ENCODE data around the gene PAQR9. TPM values are rescaled to one million over a fixed set of nuclear protein-coding genes. Genes with fewer than 3 reads are reported as not detected.

Gene PAQR9
- total RNA-seq, 1 experiment from 2014 or later = 0.17 TPM

GRCh38 chr3:143001369-143002082 lies 38.1 kb upstream of the PAQR9 start, which contains the start of gene U2SURP:
TSS of gene U2SURP (plus strand) at chr3:143001570. CDS start at chr3:143001629, 59 bp downstream.
- POLR2A ChIA-PET = interaction anchor here (0.5 to 1.5 kb wide), 9 partner anchors 13 to 423 kb away, joined by 3 to 4 read pairs (median 3); partner anchors contain the start of gene ATR
- no peaks in the 10 kb centered on the region for H3K9me2 ChIP-seq (ENCODE audit: insufficient read depth)
- BruUV-seq (replicated peaks) = TSS peak; percentile 60
- no peaks in the 10 kb centered on the region for H3K27me3 ChIP-seq (ENCODE audit: insufficient read depth, low read length)
- peak within 1 kb of the TSS; percentile 76 for H3K27ac ChIP-seq (ENCODE audit: low read depth, low read length)
- RAD21 ChIA-PET (ENCODE audit: low non-redundant PET in 1 of 2, low total read pairs in 2 of 2, uncharacterized antibody in 2 of 2, unreplicated experiment in 2 of 2) = interaction anchor here in 1 of 2 experiments (0.7 kb wide), 1 partner anchor 405 kb away, joined by 3 read pairs; the partner anchor contains the start of gene PLS1
- H3K4me2 ChIP-seq (ENCODE audit: low read length) = peak within 1 kb of the TSS; percentile 96
- H4K20me1 ChIP-seq (ENCODE audit: insufficient read depth) = peaks cover 23% of the 10 kb centered on the region; the same call in 1 of the 2 replicates
- H3K9ac ChIP-seq (ENCODE audit: low read length) = peak within 1 kb of the TSS; percentile 98
- H3K4me3 ChIP-seq (replicated peaks in 1 of 2; ENCODE audit: low read depth in 1 of 2, low read length in 2 of 2) = peak within 1 kb of the TSS; percentile 98 to 99
- CTCF ChIA-PET = interaction anchor here (0.9 to 2.2 kb wide), 5 partner anchors 10 to 414 kb away, joined by 3 to 9 read pairs (median 3); no protein-coding TSS in a partner anchor
- H2AFZ ChIP-seq (ENCODE audit: low read depth, low read length, poor library complexity, severe bottlenecking) = peak within 1 kb of the TSS; percentile 59
- H3K79me2 ChIP-seq (ENCODE audit: insufficient read depth, low read length) = peaks cover 59% of the 10 kb centered on the region
- no peaks in the 10 kb centered on the region for H3K36me3 ChIP-seq (ENCODE audit: control insufficient read depth in 1 of 2, insufficient read depth in 2 of 2, low read length in 2 of 2)
- ATAC-seq = peak; percentile 84
- peaks cover 8 to 36% of the 10 kb centered on the region in 2 experiments; a peak in 3 of 4 replicates for H3K4me1 ChIP-seq (ENCODE audit: control insufficient read depth in 1 of 2, insufficient read depth in 2 of 2, low read length in 2 of 2)
- peak; percentile 97 for DNase-seq (ENCODE audit: low read depth, low spot score)
- no peaks in the 10 kb centered on the region for H3K9me3 ChIP-seq (ENCODE audit: control insufficient read depth in 1 of 2, insufficient read depth in 1 of 2, low read depth in 1 of 2, low read length in 2 of 2)
- intact Hi-C loops (cut with micrococcal nuclease) = no loop called here
- TF ChIP-seq CBX3 (IDR thresholded peaks at IDR 0.05; ENCODE audit: low read depth) (peak; percentile 89; the same call in 1 of the 2 replicates), FOSL1 (IDR thresholded peaks at IDR 0.05; ENCODE audit: low read depth) (no peak), JUND (IDR thresholded peaks at IDR 0.05) (0 out of 2 replicates have a peak, but pooled peaks have one; percentile 18), SP1 (IDR thresholded peaks at IDR 0.05; ENCODE audit: low read depth) (peak; percentile 77), REST (IDR thresholded peaks at IDR 0.05; ENCODE audit: low read depth) (no peak), SIN3A (IDR thresholded peaks at IDR 0.05; ENCODE audit: low read depth) (peak; percentile 81), TCF7L2 (IDR thresholded peaks at IDR 0.05; ENCODE audit: borderline replicate concordance, extremely low read depth, insufficient read depth, insufficient read length) (peak; percentile 73), ZNF274 (IDR thresholded peaks at IDR 0.05; ENCODE audit: low read depth, low read length) (no peak), POLR2A (IDR thresholded peaks at IDR 0.05; ENCODE audit: borderline replicate concordance, extremely low read depth, insufficient read depth, insufficient read length) (peak; percentile 82), YY1 (IDR thresholded peaks at IDR 0.05; ENCODE audit: extremely low read depth, insufficient replicate concordance, low read depth, low read length) (peak; percentile 98), EZH2 (IDR thresholded peaks at IDR 0.05) (no peak), CEBPB (IDR thresholded peaks at IDR 0.05; ENCODE audit: low read depth) (no peak), EZH2phosphoT487 (IDR thresholded peaks at IDR 0.05; ENCODE audit: borderline replicate concordance) (no peak), ZFX (IDR thresholded peaks at IDR 0.05) (peak; percentile 99), EGR1 (IDR thresholded peaks at IDR 0.05; ENCODE audit: low read depth) (no peak)
- TF ChIP-seq, protein P1, sequence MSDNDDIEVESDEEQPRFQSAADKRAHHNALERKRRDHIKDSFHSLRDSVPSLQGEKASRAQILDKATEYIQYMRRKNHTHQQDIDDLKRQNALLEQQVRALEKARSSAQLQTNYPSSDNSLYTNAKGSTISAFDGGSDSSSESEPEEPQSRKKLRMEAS (IDR thresholded peaks at IDR 0.05) = peak; percentile 60; the same call in 1 of the 2 replicates
- TF ChIP-seq, protein P2, sequence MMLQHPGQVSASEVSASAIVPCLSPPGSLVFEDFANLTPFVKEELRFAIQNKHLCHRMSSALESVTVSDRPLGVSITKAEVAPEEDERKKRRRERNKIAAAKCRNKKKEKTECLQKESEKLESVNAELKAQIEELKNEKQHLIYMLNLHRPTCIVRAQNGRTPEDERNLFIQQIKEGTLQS (IDR thresholded peaks at IDR 0.05) = no peak
- TF ChIP-seq, protein P3, sequence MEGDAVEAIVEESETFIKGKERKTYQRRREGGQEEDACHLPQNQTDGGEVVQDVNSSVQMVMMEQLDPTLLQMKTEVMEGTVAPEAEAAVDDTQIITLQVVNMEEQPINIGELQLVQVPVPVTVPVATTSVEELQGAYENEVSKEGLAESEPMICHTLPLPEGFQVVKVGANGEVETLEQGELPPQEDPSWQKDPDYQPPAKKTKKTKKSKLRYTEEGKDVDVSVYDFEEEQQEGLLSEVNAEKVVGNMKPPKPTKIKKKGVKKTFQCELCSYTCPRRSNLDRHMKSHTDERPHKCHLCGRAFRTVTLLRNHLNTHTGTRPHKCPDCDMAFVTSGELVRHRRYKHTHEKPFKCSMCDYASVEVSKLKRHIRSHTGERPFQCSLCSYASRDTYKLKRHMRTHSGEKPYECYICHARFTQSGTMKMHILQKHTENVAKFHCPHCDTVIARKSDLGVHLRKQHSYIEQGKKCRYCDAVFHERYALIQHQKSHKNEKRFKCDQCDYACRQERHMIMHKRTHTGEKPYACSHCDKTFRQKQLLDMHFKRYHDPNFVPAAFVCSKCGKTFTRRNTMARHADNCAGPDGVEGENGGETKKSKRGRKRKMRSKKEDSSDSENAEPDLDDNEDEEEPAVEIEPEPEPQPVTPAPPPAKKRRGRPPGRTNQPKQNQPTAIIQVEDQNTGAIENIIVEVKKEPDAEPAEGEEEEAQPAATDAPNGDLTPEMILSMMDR (IDR thresholded peaks at IDR 0.05 in 2 of 3, conservative IDR thresholded peaks at IDR 0.05 in 1 of 3; ENCODE audit: borderline replicate concordance in 1 of 3, insufficient read depth in 1 of 3, low read depth in 2 of 3, low read length in 2 of 3) = no peak
